Eye (tissue), 1 donor: Measurements from ENCODE around the gene NR4A3.
"Not testable (repeated sequence)": the region's sequence is repeated elsewhere in the genome, so short reads cannot be mapped to it uniquely, and the experiment has no call there.

Experiments used
- DNase-seq: peaks from one replicate; pipeline ENCODE4 v3.0.0-alpha.2; 2015

Gene NR4A3

GRCh38 chr9:99835581-99835980 is 13.9 kb downstream of the NR4A3 start:
- DNase-seq = no peak

DNA sequence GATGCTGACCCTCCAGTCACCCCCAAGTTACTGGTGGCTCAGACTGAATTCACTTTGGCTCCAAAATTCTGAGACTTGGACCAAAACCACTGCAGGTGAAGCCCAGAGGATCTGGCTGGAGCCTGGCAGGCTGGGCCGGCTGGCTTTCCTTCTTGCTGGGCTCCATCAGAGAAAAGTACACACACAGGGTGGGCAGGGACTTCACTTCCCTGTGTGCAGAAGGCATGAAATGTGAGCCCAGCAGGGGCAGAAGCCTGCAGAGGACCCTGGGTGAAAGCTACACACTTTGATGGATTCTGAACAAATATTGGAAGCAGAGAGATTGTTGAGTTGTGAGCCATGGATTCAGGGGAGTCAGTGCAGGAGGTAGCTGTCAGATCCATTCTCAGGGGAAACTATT is 18.4 kb downstream of the NR4A3 start:
- DNase-seq = no peak

DNA sequence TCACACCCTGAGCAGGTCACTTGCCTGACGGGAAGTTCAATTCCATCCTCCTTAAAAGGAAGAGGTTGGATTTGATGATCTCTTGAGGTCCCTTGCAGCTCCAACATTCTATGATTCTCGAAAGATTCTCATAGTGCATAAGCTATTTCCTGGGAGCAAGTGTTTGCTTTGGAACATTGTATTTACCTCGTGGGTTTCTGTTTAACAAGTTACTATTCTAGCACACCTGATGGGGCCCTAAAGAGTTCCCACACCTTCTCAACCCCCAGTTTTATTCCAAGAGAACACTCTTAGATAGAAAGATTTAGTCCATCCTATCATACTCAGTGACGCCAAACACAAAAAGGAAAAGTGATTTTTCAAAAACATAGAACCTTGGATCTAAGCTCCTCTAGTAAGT is 23.4 kb downstream of the NR4A3 start:
- no peak for DNase-seq

GRCh38 chr9:99848447-99848846 is 26.8 kb downstream of the NR4A3 start:
- no peak for DNase-seq

- DNase-seq = no peak
These were observed 29.2 kb downstream of the NR4A3 start for GRCh38 chr9:99850736-99851499.

GRCh38 chr9:99851500-99851822 is 29.8 kb downstream of the NR4A3 start:
- DNase-seq = no peak

DNA sequence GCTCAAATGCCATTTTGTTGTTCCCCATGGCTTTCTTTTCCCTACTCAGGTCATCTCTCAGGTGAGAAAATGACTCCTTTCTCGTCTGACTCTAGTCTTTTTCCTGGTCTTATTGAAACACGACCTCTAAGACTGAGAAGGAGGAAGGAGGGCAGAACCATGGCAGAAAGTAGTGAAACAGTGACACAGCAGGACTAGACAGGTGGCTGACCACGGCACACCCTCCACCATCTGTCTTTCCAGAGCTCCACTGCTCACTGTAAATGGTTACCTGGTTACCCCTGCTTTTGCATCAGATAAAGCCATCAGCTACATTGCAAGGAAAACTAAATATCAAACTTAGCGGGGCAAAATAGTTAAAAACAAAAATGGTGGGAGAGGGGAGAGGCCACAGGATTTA is 30.9 kb downstream of the NR4A3 start:
- no peak for DNase-seq

- no peak for DNase-seq
These were observed 33.9 kb downstream of the NR4A3 start for GRCh38 chr9:99855467-99856176.

DNA sequence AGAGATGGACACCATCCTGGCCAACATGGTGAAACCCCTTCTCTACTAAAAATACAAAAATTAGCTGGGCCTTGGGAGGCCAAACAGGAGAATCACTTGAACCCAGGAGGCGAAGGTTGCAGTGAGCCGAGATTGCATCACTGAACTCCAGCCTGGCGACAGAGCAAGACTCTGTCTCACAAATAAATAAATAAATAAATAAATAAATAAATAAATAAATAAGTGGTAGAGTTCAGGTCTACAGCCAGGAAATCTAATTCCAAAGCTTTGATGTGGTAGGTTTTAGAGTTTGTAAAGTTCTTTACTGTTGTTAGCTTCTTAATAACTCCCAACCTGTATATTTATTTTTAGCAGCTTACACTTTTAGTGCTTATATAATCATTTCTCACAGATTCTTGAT is 35.9 kb downstream of the NR4A3 start:
- DNase-seq = not testable (repeated sequence)

GRCh38 chr9:99858087-99858486 is 36.4 kb downstream of the NR4A3 start:
- DNase-seq = no peak

DNA sequence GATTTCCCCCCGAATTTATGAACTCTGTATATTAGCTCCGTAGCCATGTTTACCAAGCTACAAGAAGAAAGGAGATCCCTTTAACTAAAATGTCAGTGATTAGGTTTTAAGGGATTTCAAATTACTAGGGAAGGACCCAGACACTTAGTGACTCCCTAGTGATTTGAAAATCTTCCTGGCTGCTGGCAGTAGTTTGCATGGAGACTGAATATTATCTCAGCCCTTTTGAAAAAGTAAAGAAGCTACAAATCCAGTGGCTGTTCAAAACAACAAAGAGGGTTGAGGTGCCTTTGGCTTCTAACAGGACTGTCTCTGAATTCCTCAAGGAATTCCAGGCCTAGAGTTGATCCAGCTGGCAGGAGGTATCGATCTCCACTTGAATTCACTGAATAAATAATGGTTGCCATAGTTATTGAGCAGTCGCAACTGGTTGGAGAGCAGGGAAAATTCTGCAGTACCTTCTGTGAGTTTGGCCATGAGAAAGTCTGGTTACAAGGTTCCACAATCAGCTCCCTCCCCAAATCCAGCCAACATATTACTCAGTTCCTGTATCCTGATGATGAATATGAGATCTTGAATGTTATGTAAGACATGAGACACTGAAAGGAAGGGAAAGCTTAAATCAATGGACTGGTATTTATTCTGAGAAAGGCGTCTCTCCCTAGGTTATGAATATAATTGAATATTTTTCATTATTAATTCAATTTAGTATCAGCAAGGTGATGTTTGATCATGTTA is 37.7 kb downstream of the NR4A3 start:
- peak; percentile 75 for DNase-seq

GRCh38 chr9:99860266-99860665 is 38.6 kb downstream of the NR4A3 start:
- no peak for DNase-seq

DNA sequence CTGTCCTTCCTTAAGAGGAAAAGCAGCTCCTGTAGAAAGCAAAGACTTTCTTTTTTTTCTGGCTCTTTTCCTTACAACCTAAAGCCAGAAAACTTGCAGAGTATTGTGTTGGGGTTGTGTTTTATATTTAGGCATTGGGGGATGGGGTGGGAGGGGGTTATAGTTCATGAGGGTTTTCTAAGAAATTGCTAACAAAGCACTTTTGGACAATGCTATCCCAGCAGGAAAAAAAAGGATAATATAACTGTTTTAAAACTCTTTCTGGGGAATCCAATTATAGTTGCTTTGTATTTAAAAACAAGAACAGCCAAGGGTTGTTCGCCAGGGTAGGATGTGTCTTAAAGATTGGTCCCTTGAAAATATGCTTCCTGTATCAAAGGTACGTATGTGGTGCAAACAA is 42.3 kb downstream of the NR4A3 start:
- no peak for DNase-seq

- no peak for DNase-seq
These were observed 44.7 kb downstream of the NR4A3 start for GRCh38 chr9:99866398-99866797.

DNA sequence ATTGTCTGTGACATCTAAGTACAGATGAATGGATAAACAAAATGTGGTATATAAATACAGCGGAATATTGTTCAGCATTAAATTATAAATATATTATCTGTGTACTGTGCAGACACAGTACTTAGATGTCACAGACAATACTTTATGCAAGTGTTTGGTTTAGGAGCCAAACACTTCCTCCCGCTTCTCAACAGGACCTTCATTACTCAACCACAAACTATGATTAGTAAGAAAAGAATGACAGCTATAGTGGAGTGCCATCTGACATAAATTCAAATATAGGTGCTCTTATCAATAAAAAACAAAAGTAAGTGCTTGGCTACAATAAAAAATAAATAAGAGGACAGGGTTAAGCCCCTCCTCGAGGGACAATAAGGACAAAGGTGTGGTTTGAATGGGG is 45.9 kb downstream of the NR4A3 start:
- no peak for DNase-seq

DNA sequence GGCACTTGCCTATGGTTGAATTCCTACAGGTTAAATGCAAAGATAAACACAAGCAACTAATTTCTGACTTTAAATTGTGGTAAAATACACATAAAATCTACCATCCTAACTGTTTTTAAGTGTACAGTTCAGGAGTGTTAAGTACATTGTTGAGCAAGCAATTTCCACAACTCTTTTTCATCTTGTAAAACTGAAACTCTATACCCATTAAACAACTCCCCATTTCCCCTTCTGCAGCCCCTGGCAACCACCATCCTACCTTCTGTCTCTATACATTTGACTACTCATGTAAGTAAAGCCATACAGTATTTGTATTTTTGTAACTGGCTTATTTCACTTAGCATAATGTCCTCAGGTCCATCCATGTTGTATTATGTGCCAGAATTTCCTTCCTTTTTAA is 46.3 kb downstream of the NR4A3 start:
- no peak for DNase-seq

- no peak for DNase-seq
These were observed 47.2 kb downstream of the NR4A3 start for GRCh38 chr9:99868845-99869244.

GRCh38 chr9:99870126-99870525 is 48.4 kb downstream of the NR4A3 start:
- DNase-seq = no peak

GRCh38 chr9:99873531-99873930 is 51.8 kb downstream of the NR4A3 start:
- DNase-seq = no peak

GRCh38 chr9:99873943-99874584 is 52.4 kb downstream of the NR4A3 start:
- DNase-seq = no peak

- no peak for DNase-seq
These were observed 54.5 kb downstream of the NR4A3 start for GRCh38 chr9:99876190-99876589.

DNA sequence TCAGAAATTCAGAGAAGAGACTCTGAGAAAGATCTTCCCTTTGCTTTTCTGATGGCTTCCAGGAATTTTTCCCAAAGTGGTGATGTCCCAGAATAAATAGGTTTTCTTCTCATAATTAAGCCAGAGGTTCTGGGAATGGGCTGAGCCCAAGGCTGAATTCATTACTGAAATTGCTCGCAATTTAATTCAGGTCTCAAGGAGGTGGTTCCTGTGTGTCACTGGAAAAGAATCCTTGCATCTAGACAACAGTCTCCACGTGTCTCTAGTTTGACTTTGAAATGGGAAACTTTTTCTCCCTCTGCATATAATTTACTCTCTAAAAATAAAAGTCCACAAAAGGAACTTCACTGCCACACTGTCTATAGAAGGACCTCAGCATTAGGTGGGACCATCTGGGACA is 57.0 kb downstream of the NR4A3 start:
- no peak for DNase-seq

DNA sequence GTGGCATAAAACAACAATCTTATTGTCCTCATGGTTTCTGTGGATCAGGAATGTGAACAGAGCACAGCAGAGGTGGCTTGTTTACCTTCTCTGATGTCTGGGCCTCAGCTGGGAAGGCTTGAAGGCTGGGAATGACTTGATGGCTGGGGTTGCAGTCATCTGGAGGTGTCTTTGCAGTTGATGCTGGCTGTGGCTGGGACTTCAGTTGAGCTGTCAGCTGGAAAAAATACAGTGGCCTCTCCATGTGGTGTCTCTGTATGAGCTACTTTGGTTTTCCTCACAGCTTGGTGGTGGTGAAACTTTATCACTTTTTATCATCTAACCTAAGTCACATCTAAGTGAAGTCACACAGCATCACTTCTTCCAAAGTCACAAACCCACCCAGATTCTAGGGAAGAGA is 60.1 kb downstream of the NR4A3 start:
- no peak for DNase-seq

- DNase-seq = no peak
These were observed 64.1 kb downstream of the NR4A3 start for GRCh38 chr9:99885747-99886146.
